HepG2 (cell line): ENCODE results near the gene TIMM10. TPM values are rescaled to one million over a fixed set of nuclear protein-coding genes. Genes with fewer than 3 reads are reported as not detected.

Experiments
- ATAC-seq: fragments of 200-7000 bp; cut with Tn5 transposase; 3 replicates; pipeline ENCODE4 v1.9.1; 2020; ENCODE audit warnings: mild to moderate bottlenecking, moderate library complexity
- BruUV-seq: library from RNA; stranded (reverse); fragments of 400-500 nt; replicated peaks from 2 replicates; lab custom pipeline; 2021; lab: Mats Ljungman, UMichigan
- CTCF ChIA-PET: fragments of 300-600 bp; formaldehyde crosslinking; extraction: SDS; loops from one replicate; lab custom pipeline; 2021; ENCODE audit warnings: low total read pairs, inconsistent platforms, low intra/inter-chr PET ratio; lab: Yijun Ruan, JAX
- POLR2A ChIA-PET: fragments of 350-600 bp; sonication (Branson Sonifier 250); formaldehyde crosslinking; loops from one replicate; lab custom pipeline; 2020; ENCODE audit warnings: antibody characterized with exemption, inconsistent platforms; lab: Yijun Ruan, JAX
- DNase-seq: peaks from one replicate; pipeline ENCODE4 v3.0.0-alpha.2; 2015; ENCODE audit warnings: low spot score
- FAIRE-seq: peaks from 3 replicates; lab custom pipeline; 2011; peaks lifted over from hg19 to GRCh38; lab: Jason Lieb, UNC
- H2AFZ ChIP-seq: one replicate; pipeline ENCODE4 v1.6.1; 2011; ENCODE audit warnings: low read length, inconsistent platforms
- H3K27ac ChIP-seq: fragments of 300-600 bp; 3 replicates; pipeline ENCODE4 v1.8.0; 2011; ENCODE audit warnings: mixed run types, mild to moderate bottlenecking, mixed read lengths, low read length, inconsistent platforms; ENCODE audit not compliant: insufficient read depth; ENCODE audit errors: extremely low read length
- H3K27me3 ChIP-seq, 2 experiments: fragments of 200-600 bp in 1 of 2; 2 replicates in 1 of 2; 3 replicates in 1 of 2; pipeline versions ENCODE4 v1.6.0 to v1.8.0; 2011; ENCODE audit warnings: low read length in 2 of 2, mild to moderate bottlenecking in 2 of 2, moderate library complexity in 2 of 2, inconsistent platforms in 1 of 2; ENCODE audit not compliant: insufficient read depth in 2 of 2, control insufficient read depth in 1 of 2
- H3K36me3 ChIP-seq, 2 experiments: fragments of 200-600 bp in 1 of 2; replicated peaks in 1 of 2; 2 replicates in 1 of 2; 3 replicates in 1 of 2; pipeline versions ENCODE4 v1.5.1 to v1.8.0; 2011; ENCODE audit warnings: low read length in 2 of 2, inconsistent platforms in 1 of 2; ENCODE audit not compliant: insufficient read depth in 2 of 2, control insufficient read depth in 1 of 2
- H3K4me1 ChIP-seq: 2 replicates; pipeline ENCODE4 v1.5.1; 2012; ENCODE audit warnings: low read length, inconsistent platforms; ENCODE audit not compliant: insufficient read depth
- H3K4me2 ChIP-seq: 2 replicates; pipeline ENCODE4 v1.6.0; 2011; ENCODE audit warnings: low read depth, low read length, inconsistent platforms
- H3K4me3 ChIP-seq, 3 experiments: fragments of 200-600 bp in 1 of 3; sonication (generic), shearing (Covaris generic) in 1 of 3; replicated peaks in 1 of 3; 2 replicates each; pipeline ENCODE4 v1.5.1; 2011 to 2016; ENCODE audit warnings: low read length in 3 of 3, inconsistent platforms in 2 of 3, low read depth in 2 of 3, mild to moderate bottlenecking in 2 of 3, control low read depth in 1 of 3, mixed read lengths in 1 of 3; ENCODE audit not compliant: insufficient read depth in 1 of 3
- H3K79me2 ChIP-seq: one replicate; pipeline ENCODE4 v1.6.1; 2011; ENCODE audit warnings: low read length, inconsistent platforms; ENCODE audit not compliant: insufficient read depth
- H3K9ac ChIP-seq: 2 replicates; pipeline ENCODE4 v1.6.0; 2011; ENCODE audit warnings: mild to moderate bottlenecking, low read depth, low read length, inconsistent platforms; ENCODE audit not compliant: insufficient read depth
- H3K9me3 ChIP-seq: 2 replicates; pipeline ENCODE4 v1.5.1; 2012; ENCODE audit warnings: mild to moderate bottlenecking, low read length
- H4K20me1 ChIP-seq: 2 replicates; pipeline ENCODE4 v1.6.0; 2011; ENCODE audit warnings: inconsistent platforms, mild to moderate bottlenecking, low read length, moderate library complexity; ENCODE audit not compliant: insufficient read depth
- CBX1 ChIP-seq: IDR thresholded peaks from one replicate; pipeline ENCODE4 v1.6.1; 2016; ENCODE audit warnings: antibody characterized with exemption, low read depth
- NFKBIZ ChIP-seq: IDR thresholded peaks from 2 replicates; pipeline ENCODE4 v1.6.1; 2018; ENCODE audit warnings: missing genetic modification reagents, missing compliant biosample characterization
- NR2F6 ChIP-seq, 2 experiments: IDR thresholded peaks; 2 replicates each; pipeline ENCODE4 v1.6.1; 2016; ENCODE audit warnings: antibody characterized with exemption in 1 of 2, mild to moderate bottlenecking in 1 of 2
- ONECUT2 ChIP-seq: sonication (generic); formaldehyde crosslinking; IDR thresholded peaks from 2 replicates; pipeline ENCODE4 v1.4.0; 2020; ENCODE audit warnings: missing genetic modification reagents
- SPEN ChIP-seq: sonication (generic); formaldehyde crosslinking; IDR thresholded peaks from 2 replicates; pipeline ENCODE4 v1.5.1; 2020; ENCODE audit warnings: low read depth, mild to moderate bottlenecking, missing genetic modification reagents
- TRIM24 ChIP-seq: sonication (generic); formaldehyde crosslinking; IDR thresholded peaks from 2 replicates; pipeline ENCODE4 v1.8.0; 2022; ENCODE audit warnings: mild to moderate bottlenecking, missing genetic modification reagents
- TSC22D2 ChIP-seq: sonication (generic); formaldehyde crosslinking; IDR thresholded peaks from 2 replicates; pipeline ENCODE4 v1.5.1; 2020; ENCODE audit warnings: missing genetic modification reagents, mild to moderate bottlenecking, borderline replicate concordance
- ZBTB21 ChIP-seq: sonication (generic); formaldehyde crosslinking; IDR thresholded peaks from 2 replicates; pipeline ENCODE4 v1.4.0; 2020; ENCODE audit warnings: missing genetic modification reagents
- ZEB1 ChIP-seq: IDR thresholded peaks from 2 replicates; pipeline ENCODE4 v1.6.1; 2012; ENCODE audit warnings: mild to moderate bottlenecking, low read depth, inconsistent platforms; ENCODE audit not compliant: insufficient replicate concordance
- ZFP36 ChIP-seq: fragments of 150-350 bp; IDR thresholded peaks from 2 replicates; pipeline ENCODE4 v1.6.1; 2018; ENCODE audit warnings: borderline replicate concordance, low read length, low read depth; ENCODE audit not compliant: partially characterized antibody
- ZNF768 ChIP-seq: sonication (generic); formaldehyde crosslinking; IDR thresholded peaks from 2 replicates; pipeline ENCODE4 v1.4.0; 2020; ENCODE audit warnings: missing genetic modification reagents
- WGBS: methylation state at CpG from one replicate; pipeline ENCODE4 v1.1.6; 2017; ENCODE audit warnings: low lambda C conversion rate; 5-methylcytosine and 5-hydroxymethylcytosine counted together
- in situ Hi-C: cut with HindIII; loops from 2 replicates; pipeline ENCODE4 v1.10.0; 2017; ENCODE audit warnings: low pct_unique_long_range_greater_than_20kb; ENCODE audit not compliant: extremely low pct_ligation_motif_present
- intact Hi-C: fragments of 100-400 bp; cut with micrococcal nuclease; formaldehyde crosslinking; loops from one replicate; pipeline ENCODE4 v1.10.0; 2022; ENCODE audit not compliant: unreplicated experiment
- polyA plus RNA-seq, 8 experiments: library from polyadenylated mRNA; depleted of rRNA in 3 of 8; stranded (reverse) in 7 of 8; unstranded in 1 of 8; fragments of >200 nt; fragmentation: Illumina TruSeq in 4 of 8; extraction: Trizol in 4 of 8; gene quantifications; 2 replicates each; pipeline versions ENCODE4 v1.2.1 to v1.2.3, GENCODE V29; 2011 to 2016; ENCODE audit warnings: low read depth in 4 of 8, missing spikeins in 1 of 8, mixed read lengths in 1 of 8; ENCODE audit not compliant: insufficient read depth in 1 of 8
- total RNA-seq, 5 experiments: library from RNA; depleted of rRNA; stranded (reverse); fragments of >200 nt; fragmentation: Illumina TruSeq; extraction: Trizol; gene quantifications; 2 replicates each; pipeline ENCODE4 v1.2.3, GENCODE V29; 2016; ENCODE audit warnings: low read depth in 1 of 5
- TF ChIP-seq, protein P1 (sequence below): sonication (generic); formaldehyde crosslinking; conservative IDR thresholded peaks from 2 replicates; pipeline ENCODE4 v1.8.0; 2022; ENCODE audit warnings: mild to moderate bottlenecking, moderate library complexity, missing genetic modification reagents
- TF ChIP-seq, protein P2 (sequence below): sonication (generic); formaldehyde crosslinking; conservative IDR thresholded peaks from 2 replicates; pipeline ENCODE4 v1.4.0; 2020; ENCODE audit warnings: mild to moderate bottlenecking, missing genetic modification reagents, moderate library complexity
- TF ChIP-seq, protein P3 (sequence below): sonication (generic); formaldehyde crosslinking; IDR thresholded peaks from 2 replicates; pipeline ENCODE4 v1.4.0; 2020; ENCODE audit warnings: mild to moderate bottlenecking, missing genetic modification reagents
- TF ChIP-seq, protein P4 (sequence below): sonication (generic); formaldehyde crosslinking; IDR thresholded peaks from 2 replicates; pipeline ENCODE4 v1.8.0; 2023; ENCODE audit warnings: mild to moderate bottlenecking, missing genetic modification reagents
- TF ChIP-seq, protein P5 (sequence below): sonication (generic); formaldehyde crosslinking; IDR thresholded peaks from 2 replicates; pipeline ENCODE4 v1.4.0; 2020; ENCODE audit warnings: missing genetic modification reagents

The TIMM10 gene
- total and polyA plus RNA-seq, 2 of the 13 experiments (the other 11 are each of a cell fraction or from before 2014, with no cell fraction given): 67.8 to 82.2 TPM

DNA sequence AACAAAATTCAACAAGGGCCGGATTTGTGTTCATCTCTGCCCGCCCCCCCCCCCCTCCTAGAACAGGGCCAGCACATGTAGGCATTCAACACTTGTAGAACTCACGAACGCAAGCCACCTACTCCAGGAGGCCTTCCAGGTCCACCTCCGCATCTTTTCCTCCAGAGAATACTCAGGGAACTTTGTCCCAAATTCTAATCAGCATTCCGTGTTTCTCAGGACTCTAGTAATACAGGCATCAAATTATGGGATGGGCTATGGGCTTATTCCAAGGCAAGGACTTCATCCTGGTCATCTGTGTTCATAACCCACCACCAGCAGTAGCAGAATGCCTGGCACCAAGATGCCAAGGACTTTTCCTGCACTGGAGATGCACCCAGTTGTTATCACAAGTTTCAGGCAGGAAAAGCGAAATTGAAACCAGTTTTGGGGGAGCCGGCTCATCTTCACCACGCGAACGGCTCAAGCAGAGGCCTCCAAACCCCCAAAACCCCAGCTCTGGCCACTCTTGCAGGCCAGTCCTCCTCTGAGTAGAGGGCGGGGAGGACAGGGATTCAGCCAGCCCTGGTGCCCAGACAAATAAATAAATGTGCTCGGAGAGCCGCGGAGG, 36.5 kb upstream of the TIMM10 start:
- Histone ChIP-seq H3K4me3 (peak overlapping the region; percentile 82 to 98 (median 84)), H3K27me3 (no peaks in the 10 kb centered on the region; a peak in 1 of 5 replicates), H4K20me1 (no peaks in the 10 kb centered on the region), H3K4me1 (peaks cover 24% of the 10 kb centered on the region), H3K9me3 (no peaks in the 10 kb centered on the region), H3K36me3 (no peaks in the 10 kb centered on the region), H2AFZ (peak overlapping the region; percentile 95), H3K27ac (no peak overlapping the region), H3K9ac (peak overlapping the region; percentile 65), H3K79me2 (no peaks in the 10 kb centered on the region), H3K4me2 (peak overlapping the region; percentile 98)
- ATAC-seq (no peak), DNase-seq (no peak), FAIRE-seq (no peak)
- TSS peak; percentile 76 for BruUV-seq
- in situ Hi-C loops (loop anchor here (5.0 to 10.0 kb wide), 3 partner anchors 75 to 948 kb away; no protein-coding TSS in a partner anchor), intact Hi-C loops (loop anchor here (1.0 kb wide), 1 partner anchor 110 kb away; no protein-coding TSS in a partner anchor)
- WGBS: 2% methylated on average over 15 of the region's 15 CpGs
- ChIA-PET POLR2A (interaction anchor here (1.4 to 1.9 kb wide), 5 partner anchors 15 to 78 kb away, joined by 3 to 23 read pairs (median 7); partner anchors contain the start of gene SERPING1), CTCF (interaction anchor here (4.5 kb wide), 1 partner anchor 75 kb away, joined by 79 read pairs; no protein-coding TSS in a partner anchor)
- TF ChIP-seq, protein P1, sequence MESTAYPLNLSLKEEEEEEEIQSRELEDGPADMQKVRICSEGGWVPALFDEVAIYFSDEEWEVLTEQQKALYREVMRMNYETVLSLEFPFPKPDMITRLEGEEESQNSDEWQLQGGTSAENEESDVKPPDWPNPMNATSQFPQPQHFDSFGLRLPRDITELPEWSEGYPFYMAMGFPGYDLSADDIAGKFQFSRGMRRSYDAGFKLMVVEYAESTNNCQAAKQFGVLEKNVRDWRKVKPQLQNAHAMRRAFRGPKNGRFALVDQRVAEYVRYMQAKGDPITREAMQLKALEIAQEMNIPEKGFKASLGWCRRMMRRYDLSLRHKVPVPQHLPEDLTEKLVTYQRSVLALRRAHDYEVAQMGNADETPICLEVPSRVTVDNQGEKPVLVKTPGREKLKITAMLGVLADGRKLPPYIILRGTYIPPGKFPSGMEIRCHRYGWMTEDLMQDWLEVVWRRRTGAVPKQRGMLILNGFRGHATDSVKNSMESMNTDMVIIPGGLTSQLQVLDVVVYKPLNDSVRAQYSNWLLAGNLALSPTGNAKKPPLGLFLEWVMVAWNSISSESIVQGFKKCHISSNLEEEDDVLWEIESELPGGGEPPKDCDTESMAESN: 0 out of 2 replicates have a peak, but pooled peaks have one; percentile 5
- no peak for TF ChIP-seq ZNF768 (CRISPR knock-in tag)
- no peak for TF ChIP-seq CBX1
- TF ChIP-seq, protein P2, sequence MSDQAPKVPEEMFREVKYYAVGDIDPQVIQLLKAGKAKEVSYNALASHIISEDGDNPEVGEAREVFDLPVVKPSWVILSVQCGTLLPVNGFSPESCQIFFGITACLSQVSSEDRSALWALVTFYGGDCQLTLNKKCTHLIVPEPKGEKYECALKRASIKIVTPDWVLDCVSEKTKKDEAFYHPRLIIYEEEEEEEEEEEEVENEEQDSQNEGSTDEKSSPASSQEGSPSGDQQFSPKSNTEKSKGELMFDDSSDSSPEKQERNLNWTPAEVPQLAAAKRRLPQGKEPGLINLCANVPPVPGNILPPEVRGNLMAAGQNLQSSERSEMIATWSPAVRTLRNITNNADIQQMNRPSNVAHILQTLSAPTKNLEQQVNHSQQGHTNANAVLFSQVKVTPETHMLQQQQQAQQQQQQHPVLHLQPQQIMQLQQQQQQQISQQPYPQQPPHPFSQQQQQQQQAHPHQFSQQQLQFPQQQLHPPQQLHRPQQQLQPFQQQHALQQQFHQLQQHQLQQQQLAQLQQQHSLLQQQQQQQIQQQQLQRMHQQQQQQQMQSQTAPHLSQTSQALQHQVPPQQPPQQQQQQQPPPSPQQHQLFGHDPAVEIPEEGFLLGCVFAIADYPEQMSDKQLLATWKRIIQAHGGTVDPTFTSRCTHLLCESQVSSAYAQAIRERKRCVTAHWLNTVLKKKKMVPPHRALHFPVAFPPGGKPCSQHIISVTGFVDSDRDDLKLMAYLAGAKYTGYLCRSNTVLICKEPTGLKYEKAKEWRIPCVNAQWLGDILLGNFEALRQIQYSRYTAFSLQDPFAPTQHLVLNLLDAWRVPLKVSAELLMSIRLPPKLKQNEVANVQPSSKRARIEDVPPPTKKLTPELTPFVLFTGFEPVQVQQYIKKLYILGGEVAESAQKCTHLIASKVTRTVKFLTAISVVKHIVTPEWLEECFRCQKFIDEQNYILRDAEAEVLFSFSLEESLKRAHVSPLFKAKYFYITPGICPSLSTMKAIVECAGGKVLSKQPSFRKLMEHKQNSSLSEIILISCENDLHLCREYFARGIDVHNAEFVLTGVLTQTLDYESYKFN (CRISPR knock-in tag): no peak
- no peak for TF ChIP-seq ZFP36
- TF ChIP-seq TRIM24 (CRISPR knock-in tag): no peak
- TF ChIP-seq, protein P3, sequence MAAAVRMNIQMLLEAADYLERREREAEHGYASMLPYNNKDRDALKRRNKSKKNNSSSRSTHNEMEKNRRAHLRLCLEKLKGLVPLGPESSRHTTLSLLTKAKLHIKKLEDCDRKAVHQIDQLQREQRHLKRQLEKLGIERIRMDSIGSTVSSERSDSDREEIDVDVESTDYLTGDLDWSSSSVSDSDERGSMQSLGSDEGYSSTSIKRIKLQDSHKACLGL (CRISPR knock-in tag): no peak
- TF ChIP-seq ONECUT2: no peak
- no peak for TF ChIP-seq ZBTB21 (CRISPR knock-in tag)
- TF ChIP-seq NR2F6 (IDR thresholded peaks at IDR 0.05): no peak
- no peak for TF ChIP-seq NR2F6 (CRISPR knock-in tag; IDR thresholded peaks at IDR 0.05)
- TF ChIP-seq, protein P4, sequence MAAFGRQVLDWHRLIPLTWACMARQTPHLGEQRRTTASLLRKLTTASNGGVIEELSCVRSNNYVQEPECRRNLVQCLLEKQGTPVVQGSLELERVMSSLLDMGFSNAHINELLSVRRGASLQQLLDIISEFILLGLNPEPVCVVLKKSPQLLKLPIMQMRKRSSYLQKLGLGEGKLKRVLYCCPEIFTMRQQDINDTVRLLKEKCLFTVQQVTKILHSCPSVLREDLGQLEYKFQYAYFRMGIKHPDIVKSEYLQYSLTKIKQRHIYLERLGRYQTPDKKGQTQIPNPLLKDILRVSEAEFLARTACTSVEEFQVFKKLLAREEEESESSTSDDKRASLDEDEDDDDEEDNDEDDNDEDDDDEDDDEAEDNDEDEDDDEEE: no peak
- no peak for TF ChIP-seq NFKBIZ
- no peak for TF ChIP-seq TSC22D2 (CRISPR knock-in tag)
- 0 out of 2 replicates have a peak, but pooled peaks have one; percentile 24 for TF ChIP-seq SPEN (CRISPR knock-in tag)
- TF ChIP-seq ZEB1: no peak
- TF ChIP-seq, protein P5, sequence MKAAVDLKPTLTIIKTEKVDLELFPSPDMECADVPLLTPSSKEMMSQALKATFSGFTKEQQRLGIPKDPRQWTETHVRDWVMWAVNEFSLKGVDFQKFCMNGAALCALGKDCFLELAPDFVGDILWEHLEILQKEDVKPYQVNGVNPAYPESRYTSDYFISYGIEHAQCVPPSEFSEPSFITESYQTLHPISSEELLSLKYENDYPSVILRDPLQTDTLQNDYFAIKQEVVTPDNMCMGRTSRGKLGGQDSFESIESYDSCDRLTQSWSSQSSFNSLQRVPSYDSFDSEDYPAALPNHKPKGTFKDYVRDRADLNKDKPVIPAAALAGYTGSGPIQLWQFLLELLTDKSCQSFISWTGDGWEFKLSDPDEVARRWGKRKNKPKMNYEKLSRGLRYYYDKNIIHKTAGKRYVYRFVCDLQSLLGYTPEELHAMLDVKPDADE (CRISPR knock-in tag): no peak
